Breast epithelium (tissue), 3 donors: ENCODE data around the gene LDLRAD4.

Experiments
- CTCF ChIP-seq, 3 donors: fragments of 450-650 bp; IDR thresholded peaks; one replicate each; pipeline ENCODE4 v1.5.1; 2016 to 2017; ENCODE audit warnings: antibody characterized with exemption in 3 of 3, mild to moderate bottlenecking in 3 of 3, moderate library complexity in 3 of 3
- POLR2A ChIP-seq: fragments of 450-650 bp; IDR thresholded peaks from one replicate; pipeline ENCODE4 v1.6.1; 2016; ENCODE audit warnings: antibody characterized with exemption, mild to moderate bottlenecking, moderate library complexity

GRCh38 chr18:13559754-13560153 lies 341.2 kb downstream of the LDLRAD4 start:
- TF ChIP-seq CTCF (IDR thresholded peaks at IDR 0.05) (no peak), POLR2A (no peak)
